Femur (tissue), 1 donor: ENCODE results near the gene PHACTR3.

Experiments used
- DNase-seq: peaks from one replicate; pipeline ENCODE4 v3.0.0-alpha.2; 2017

Gene PHACTR3

GRCh38 chr20:59756241-59756640 lies 151.9 kb downstream of the PHACTR3 start:
- DNase-seq = no peak

GRCh38 chr20:59764037-59764436 lies 159.7 kb downstream of the PHACTR3 start:
- DNase-seq = no peak

- DNase-seq = no peak
These were observed 161.3 kb downstream of the PHACTR3 start for GRCh38 chr20:59765599-59766177.

GRCh38 chr20:59767656-59768055 lies 163.3 kb downstream of the PHACTR3 start:
- DNase-seq = no peak

GRCh38 chr20:59770270-59770669 lies 165.9 kb downstream of the PHACTR3 start:
- DNase-seq = no peak

- DNase-seq = no peak
These were observed 166.5 kb downstream of the PHACTR3 start for GRCh38 chr20:59770851-59771250.

GRCh38 chr20:59771506-59772372 lies 167.4 kb downstream of the PHACTR3 start:
- DNase-seq = no peak

- no peak for DNase-seq
These were observed 168.0 kb downstream of the PHACTR3 start for GRCh38 chr20:59772373-59772705.

- DNase-seq = no peak
These were observed 168.9 kb downstream of the PHACTR3 start for GRCh38 chr20:59772931-59773913.

GRCh38 chr20:59774204-59774641 lies 169.9 kb downstream of the PHACTR3 start:
- no peak for DNase-seq

- DNase-seq = no peak
These were observed 170.8 kb downstream of the PHACTR3 start for GRCh38 chr20:59774921-59775686.

- DNase-seq = no peak
These were observed 171.3 kb downstream of the PHACTR3 start for GRCh38 chr20:59775687-59776055.

GRCh38 chr20:59776059-59776603 lies 171.8 kb downstream of the PHACTR3 start:
- no peak for DNase-seq

- no peak for DNase-seq
These were observed 172.4 kb downstream of the PHACTR3 start for GRCh38 chr20:59776626-59777330.

GRCh38 chr20:59777331-59777725 lies 173.0 kb downstream of the PHACTR3 start:
- no peak for DNase-seq

- no peak for DNase-seq
These were observed 173.7 kb downstream of the PHACTR3 start for GRCh38 chr20:59777814-59778575.

- DNase-seq = no peak
These were observed 174.4 kb downstream of the PHACTR3 start for GRCh38 chr20:59778615-59779200.

- DNase-seq = no peak
These were observed 175.5 kb downstream of the PHACTR3 start for GRCh38 chr20:59779656-59780380.

- DNase-seq = no peak
These were observed 176.3 kb downstream of the PHACTR3 start for GRCh38 chr20:59780494-59781185.
